Panc1 (cell line): ENCODE data around the gene AMN. TPM values are rescaled to one million over a fixed set of nuclear protein-coding genes. Genes with fewer than 3 reads are reported as not detected.

Experiments
- ATAC-seq: fragments of 200-7000 bp; cut with Tn5 transposase; 2 replicates; pipeline ENCODE4 v1.9.1; 2020; ENCODE audit warnings: mild to moderate bottlenecking, moderate library complexity
- BruUV-seq: library from RNA; stranded (reverse); fragments of 400-500 nt; replicated peaks from 2 replicates; lab custom pipeline; 2021; lab: Mats Ljungman, UMichigan
- CTCF ChIA-PET: fragments of 300-600 bp; sonication (Branson Sonifier 250); formaldehyde crosslinking; loops from one replicate; lab custom pipeline; 2022; ENCODE audit warnings: antibody characterized with exemption; lab: Charles Lee
- POLR2A ChIA-PET: fragments of 300-600 bp; sonication (Branson Sonifier 250); formaldehyde crosslinking; loops from one replicate; lab custom pipeline; 2022; ENCODE audit warnings: antibody characterized with exemption; lab: Charles Lee
- DNase-seq: peaks from one replicate; pipeline ENCODE4 v3.0.0-alpha.2; 2010; ENCODE audit warnings: low read depth, low spot score
- H3K27ac ChIP-seq: 2 replicates; pipeline ENCODE4 v1.5.1; 2011; ENCODE audit warnings: mild to moderate bottlenecking, low read length, inconsistent platforms
- H3K27me3 ChIP-seq: fragments of 200-500 bp; sonication (Bioruptor generic); 2 replicates; pipeline ENCODE4 v1.6.0; 2014; ENCODE audit warnings: low read length, inconsistent platforms; ENCODE audit not compliant: control insufficient read depth, insufficient read depth
- H3K36me3 ChIP-seq: fragments of 200-500 bp; sonication (Bioruptor generic); 2 replicates; pipeline ENCODE4 v1.5.1; 2014; ENCODE audit warnings: inconsistent platforms, mild to moderate bottlenecking, low read length, moderate library complexity; ENCODE audit not compliant: control insufficient read depth, insufficient read depth
- H3K4me1 ChIP-seq: 2 replicates; pipeline ENCODE4 v1.5.1; 2011; ENCODE audit warnings: inconsistent platforms, mild to moderate bottlenecking, low read length, moderate library complexity; ENCODE audit not compliant: control insufficient read depth, insufficient read depth
- H3K4me3 ChIP-seq, 2 experiments: 2 replicates each; pipeline ENCODE4 v1.5.1; 2011 to 2012; ENCODE audit warnings: low read depth in 2 of 2, low read length in 2 of 2, mild to moderate bottlenecking in 2 of 2, inconsistent platforms in 1 of 2, moderate library complexity in 1 of 2
- H3K9me3 ChIP-seq: fragments of 200-500 bp; sonication (Bioruptor generic); 2 replicates; pipeline ENCODE4 v1.5.1; 2014; ENCODE audit warnings: low read depth, mild to moderate bottlenecking, inconsistent platforms, low read length, moderate library complexity; ENCODE audit not compliant: control insufficient read depth, insufficient read depth
- POLR2AphosphoS5 ChIP-seq: IDR thresholded peaks from 2 replicates; pipeline ENCODE4 v1.6.1; 2012; ENCODE audit warnings: mild to moderate bottlenecking, low read depth, low read length, moderate library complexity
- SIN3A ChIP-seq: IDR thresholded peaks from 2 replicates; pipeline ENCODE4 v1.6.1; 2012; ENCODE audit warnings: low read depth, mild to moderate bottlenecking, low read length, moderate library complexity, borderline replicate concordance; ENCODE audit not compliant: insufficient read depth
- TCF7L2 ChIP-seq: IDR thresholded peaks from 2 replicates; pipeline ENCODE4 v1.6.1; 2011; ENCODE audit warnings: mild to moderate bottlenecking, low read depth, low read length, inconsistent platforms
- in situ Hi-C: cut with HindIII; loops from 2 replicates; pipeline ENCODE4 v1.10.0; 2016; ENCODE audit warnings: low sequenced_read_pairs, low pct_unique_long_range_greater_than_20kb
- intact Hi-C: fragments of 100-400 bp; cut with micrococcal nuclease; formaldehyde crosslinking; loops from one replicate; pipeline ENCODE4 v1.10.0; 2022; ENCODE audit not compliant: unreplicated experiment
- total RNA-seq: library from RNA; stranded (reverse); gene quantifications from one replicate; pipeline ENCODE4 v1.2.1, GENCODE V29; 2021; ENCODE audit not compliant: unreplicated experiment
- TF ChIP-seq, protein P1 (sequence below): fragments of 450-650 bp; IDR thresholded peaks from 2 replicates; pipeline ENCODE4 v1.5.1; 2017; ENCODE audit warnings: mild to moderate bottlenecking
- TF ChIP-seq, protein P2 (sequence below), 2 experiments: IDR thresholded peaks; 2 replicates each; pipeline ENCODE4 v1.6.1; 2011 to 2012; ENCODE audit warnings: low read depth in 2 of 2, control low read depth in 1 of 2, low read length in 1 of 2, mild to moderate bottlenecking in 1 of 2, moderate library complexity in 1 of 2; ENCODE audit not compliant: insufficient read depth in 1 of 2

The AMN gene
- total RNA-seq, 1 experiment from 2014 or later: 0.44 TPM

DNA sequence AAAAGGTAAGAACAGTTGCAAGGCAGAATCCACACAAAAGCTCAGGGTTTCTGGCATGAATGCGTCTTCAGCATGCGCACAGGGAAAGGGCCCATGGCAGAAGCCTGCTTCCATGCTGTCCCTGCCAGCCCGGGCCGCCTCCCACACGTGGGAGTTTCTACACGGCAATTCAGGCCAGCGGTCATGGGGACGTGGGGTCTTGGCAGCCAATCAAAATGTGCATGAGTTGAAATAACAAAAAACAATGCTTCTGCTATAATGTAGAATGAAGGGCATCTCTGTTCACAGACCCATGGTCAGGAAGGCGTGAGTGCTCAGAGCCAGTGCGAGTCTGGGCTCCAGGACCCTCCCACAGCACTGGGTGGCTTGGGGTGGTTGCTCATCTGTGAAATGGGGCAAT lies 28.6 kb downstream of the AMN start:
- BruUV-seq: no TSS peak
- H3K4me3 ChIP-seq: no peak overlapping the region
- H3K9me3 ChIP-seq: no peaks in the 10 kb centered on the region
- in situ Hi-C loops (no loop called here), intact Hi-C loops (no loop called here)
- H3K27me3 ChIP-seq: no peaks in the 10 kb centered on the region
- H3K27ac ChIP-seq: no peak overlapping the region
- ChIA-PET POLR2A (no interaction called here), CTCF (no interaction called here)
- no peak for ATAC-seq
- TF ChIP-seq, protein P1, sequence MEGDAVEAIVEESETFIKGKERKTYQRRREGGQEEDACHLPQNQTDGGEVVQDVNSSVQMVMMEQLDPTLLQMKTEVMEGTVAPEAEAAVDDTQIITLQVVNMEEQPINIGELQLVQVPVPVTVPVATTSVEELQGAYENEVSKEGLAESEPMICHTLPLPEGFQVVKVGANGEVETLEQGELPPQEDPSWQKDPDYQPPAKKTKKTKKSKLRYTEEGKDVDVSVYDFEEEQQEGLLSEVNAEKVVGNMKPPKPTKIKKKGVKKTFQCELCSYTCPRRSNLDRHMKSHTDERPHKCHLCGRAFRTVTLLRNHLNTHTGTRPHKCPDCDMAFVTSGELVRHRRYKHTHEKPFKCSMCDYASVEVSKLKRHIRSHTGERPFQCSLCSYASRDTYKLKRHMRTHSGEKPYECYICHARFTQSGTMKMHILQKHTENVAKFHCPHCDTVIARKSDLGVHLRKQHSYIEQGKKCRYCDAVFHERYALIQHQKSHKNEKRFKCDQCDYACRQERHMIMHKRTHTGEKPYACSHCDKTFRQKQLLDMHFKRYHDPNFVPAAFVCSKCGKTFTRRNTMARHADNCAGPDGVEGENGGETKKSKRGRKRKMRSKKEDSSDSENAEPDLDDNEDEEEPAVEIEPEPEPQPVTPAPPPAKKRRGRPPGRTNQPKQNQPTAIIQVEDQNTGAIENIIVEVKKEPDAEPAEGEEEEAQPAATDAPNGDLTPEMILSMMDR: no peak
- no peak for TF ChIP-seq TCF7L2
- no peak for TF ChIP-seq SIN3A
- TF ChIP-seq, protein P2, sequence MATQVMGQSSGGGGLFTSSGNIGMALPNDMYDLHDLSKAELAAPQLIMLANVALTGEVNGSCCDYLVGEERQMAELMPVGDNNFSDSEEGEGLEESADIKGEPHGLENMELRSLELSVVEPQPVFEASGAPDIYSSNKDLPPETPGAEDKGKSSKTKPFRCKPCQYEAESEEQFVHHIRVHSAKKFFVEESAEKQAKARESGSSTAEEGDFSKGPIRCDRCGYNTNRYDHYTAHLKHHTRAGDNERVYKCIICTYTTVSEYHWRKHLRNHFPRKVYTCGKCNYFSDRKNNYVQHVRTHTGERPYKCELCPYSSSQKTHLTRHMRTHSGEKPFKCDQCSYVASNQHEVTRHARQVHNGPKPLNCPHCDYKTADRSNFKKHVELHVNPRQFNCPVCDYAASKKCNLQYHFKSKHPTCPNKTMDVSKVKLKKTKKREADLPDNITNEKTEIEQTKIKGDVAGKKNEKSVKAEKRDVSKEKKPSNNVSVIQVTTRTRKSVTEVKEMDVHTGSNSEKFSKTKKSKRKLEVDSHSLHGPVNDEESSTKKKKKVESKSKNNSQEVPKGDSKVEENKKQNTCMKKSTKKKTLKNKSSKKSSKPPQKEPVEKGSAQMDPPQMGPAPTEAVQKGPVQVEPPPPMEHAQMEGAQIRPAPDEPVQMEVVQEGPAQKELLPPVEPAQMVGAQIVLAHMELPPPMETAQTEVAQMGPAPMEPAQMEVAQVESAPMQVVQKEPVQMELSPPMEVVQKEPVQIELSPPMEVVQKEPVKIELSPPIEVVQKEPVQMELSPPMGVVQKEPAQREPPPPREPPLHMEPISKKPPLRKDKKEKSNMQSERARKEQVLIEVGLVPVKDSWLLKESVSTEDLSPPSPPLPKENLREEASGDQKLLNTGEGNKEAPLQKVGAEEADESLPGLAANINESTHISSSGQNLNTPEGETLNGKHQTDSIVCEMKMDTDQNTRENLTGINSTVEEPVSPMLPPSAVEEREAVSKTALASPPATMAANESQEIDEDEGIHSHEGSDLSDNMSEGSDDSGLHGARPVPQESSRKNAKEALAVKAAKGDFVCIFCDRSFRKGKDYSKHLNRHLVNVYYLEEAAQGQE (IDR thresholded peaks at IDR 0.05; ENCODE audit: insufficient read depth in 1 of 2, low read depth in 2 of 2, low read length in 1 of 2): no peak
- no peak for TF ChIP-seq POLR2AphosphoS5
- no peak for DNase-seq
- H3K36me3 ChIP-seq: no peaks in the 10 kb centered on the region; the same call in 1 of the 2 replicates
- no peaks in the 10 kb centered on the region for H3K4me1 ChIP-seq

DNA sequence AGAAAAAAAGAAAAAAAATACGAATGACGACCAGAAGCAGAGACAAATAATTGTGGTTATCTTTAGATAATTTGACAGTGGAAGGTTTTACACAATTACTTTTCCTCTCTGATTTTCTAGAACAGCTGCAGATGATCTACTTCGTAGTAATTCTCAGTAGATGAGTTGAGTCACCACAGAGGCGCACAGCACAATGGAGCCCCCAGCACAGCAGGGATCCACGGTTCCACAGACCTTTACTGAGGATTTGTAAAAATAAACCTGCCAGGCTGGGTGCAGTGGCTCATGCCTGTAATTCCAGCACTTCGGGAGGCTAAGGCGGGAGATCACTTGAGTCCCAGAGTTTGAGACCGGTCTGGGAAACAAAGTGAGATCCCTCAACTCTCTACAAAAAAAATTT lies 29.3 kb downstream of the AMN start:
- Histone ChIP-seq H3K27ac (no peak overlapping the region), H3K9me3 (no peaks in the 10 kb centered on the region), H3K36me3 (no peaks in the 10 kb centered on the region; the same call in 1 of the 2 replicates), H3K4me3 (no peak overlapping the region), H3K27me3 (no peaks in the 10 kb centered on the region), H3K4me1 (no peaks in the 10 kb centered on the region)
- CTCF ChIA-PET: no interaction called here
- no TSS peak for BruUV-seq
- in situ Hi-C loops: no loop called here
- ATAC-seq (no peak), DNase-seq (no peak)
- intact Hi-C loops: no loop called here
- POLR2A ChIA-PET: no interaction called here
- TF ChIP-seq SIN3A: no peak
- TF ChIP-seq, protein P2 (IDR thresholded peaks at IDR 0.05; ENCODE audit: insufficient read depth in 1 of 2, low read depth in 2 of 2, low read length in 1 of 2): no peak
- TF ChIP-seq TCF7L2: no peak
- no peak for TF ChIP-seq POLR2AphosphoS5
- TF ChIP-seq, protein P1: no peak
